Measurements from ENCODE around the gene PPP2R5C.

PPP2R5C gene

GRCh38 chr14:101884089-101884933, 122.8 kb downstream of the PPP2R5C start:
- H3K4me3 ChIP-seq (ENCODE audit: low read length) = no peak overlapping the region
- TF ChIP-seq, protein P1, sequence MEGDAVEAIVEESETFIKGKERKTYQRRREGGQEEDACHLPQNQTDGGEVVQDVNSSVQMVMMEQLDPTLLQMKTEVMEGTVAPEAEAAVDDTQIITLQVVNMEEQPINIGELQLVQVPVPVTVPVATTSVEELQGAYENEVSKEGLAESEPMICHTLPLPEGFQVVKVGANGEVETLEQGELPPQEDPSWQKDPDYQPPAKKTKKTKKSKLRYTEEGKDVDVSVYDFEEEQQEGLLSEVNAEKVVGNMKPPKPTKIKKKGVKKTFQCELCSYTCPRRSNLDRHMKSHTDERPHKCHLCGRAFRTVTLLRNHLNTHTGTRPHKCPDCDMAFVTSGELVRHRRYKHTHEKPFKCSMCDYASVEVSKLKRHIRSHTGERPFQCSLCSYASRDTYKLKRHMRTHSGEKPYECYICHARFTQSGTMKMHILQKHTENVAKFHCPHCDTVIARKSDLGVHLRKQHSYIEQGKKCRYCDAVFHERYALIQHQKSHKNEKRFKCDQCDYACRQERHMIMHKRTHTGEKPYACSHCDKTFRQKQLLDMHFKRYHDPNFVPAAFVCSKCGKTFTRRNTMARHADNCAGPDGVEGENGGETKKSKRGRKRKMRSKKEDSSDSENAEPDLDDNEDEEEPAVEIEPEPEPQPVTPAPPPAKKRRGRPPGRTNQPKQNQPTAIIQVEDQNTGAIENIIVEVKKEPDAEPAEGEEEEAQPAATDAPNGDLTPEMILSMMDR (conservative IDR thresholded peaks at IDR 0.05; ENCODE audit: low read length) = no peak
- DNase-seq (ENCODE audit: low read depth) = no peak

DNA sequence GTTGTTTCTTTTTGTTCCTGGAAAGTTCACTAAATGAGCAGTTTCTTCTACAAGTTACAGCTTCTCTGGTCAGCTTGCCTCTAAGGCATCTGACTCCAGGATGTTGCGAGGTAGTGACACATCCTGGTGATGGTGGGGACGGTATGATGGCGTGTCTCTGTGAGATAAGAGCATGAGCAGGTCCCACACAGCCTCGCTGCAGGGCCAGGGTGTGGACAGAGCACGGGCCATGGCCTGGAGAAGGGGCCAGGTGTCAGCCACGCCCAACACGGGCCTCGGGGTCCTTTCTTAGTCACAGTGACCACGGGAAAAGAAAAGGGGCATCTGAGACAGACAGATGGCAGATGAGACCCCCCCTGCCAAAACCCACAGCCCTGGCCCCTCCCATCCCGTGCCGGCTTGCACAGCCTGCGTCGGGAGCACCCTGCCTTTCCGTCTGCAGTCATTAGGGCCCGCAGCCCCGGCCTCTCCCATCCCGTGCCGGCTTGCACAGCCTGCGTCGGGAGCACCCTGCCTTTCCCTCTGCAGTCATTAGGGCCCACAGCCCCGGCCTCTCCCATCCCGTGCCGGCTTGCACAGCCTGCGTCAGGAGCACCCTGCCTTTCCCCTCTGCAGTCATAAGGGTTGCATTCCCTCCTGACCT, 123.5 kb downstream of the PPP2R5C start:
- TF ChIP-seq, protein P1 (conservative IDR thresholded peaks at IDR 0.05; ENCODE audit: low read length) = no peak
- no peak for DNase-seq (ENCODE audit: low read depth)
- H3K4me3 ChIP-seq (ENCODE audit: low read length) = no peak overlapping the region

DNA sequence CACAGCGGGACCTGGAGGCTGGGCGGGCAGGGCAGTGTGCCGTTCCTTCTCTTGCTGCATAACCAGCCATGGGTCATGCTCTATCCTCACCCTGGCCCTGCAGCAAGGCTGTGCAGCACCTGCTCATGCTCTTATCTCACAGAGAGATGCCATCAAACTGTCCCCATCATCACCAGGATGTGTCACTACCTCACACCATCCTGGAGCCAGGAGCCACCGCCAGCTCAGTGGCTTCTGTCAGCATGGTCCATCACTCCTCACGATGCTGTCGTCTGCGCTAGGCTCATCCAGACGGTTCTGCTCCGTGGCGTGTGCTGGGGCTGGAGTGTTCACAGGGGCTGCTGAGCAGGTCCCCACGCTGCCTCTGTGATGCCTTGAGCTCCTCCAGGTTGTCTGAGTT, 125.7 kb downstream of the PPP2R5C start:
- no peak overlapping the region for H3K4me3 ChIP-seq (ENCODE audit: low read length)
- DNase-seq (ENCODE audit: low read depth) = no peak
- TF ChIP-seq, protein P1 (conservative IDR thresholded peaks at IDR 0.05; ENCODE audit: low read length) = no peak

- no peak for DNase-seq (ENCODE audit: low read depth)
- no peak overlapping the region for H3K4me3 ChIP-seq (ENCODE audit: low read length)
- TF ChIP-seq, protein P1 (conservative IDR thresholded peaks at IDR 0.05; ENCODE audit: low read length) = no peak
These were observed 126.7 kb downstream of the PPP2R5C start for GRCh38 chr14:101888182-101888581.

GRCh38 chr14:101889366-101889765, 127.9 kb downstream of the PPP2R5C start:
- DNase-seq (ENCODE audit: low read depth) = no peak
- no peak overlapping the region for H3K4me3 ChIP-seq (ENCODE audit: low read length)
- TF ChIP-seq, protein P1 (conservative IDR thresholded peaks at IDR 0.05; ENCODE audit: low read length) = no peak

- peak; percentile 79 for DNase-seq (ENCODE audit: low read depth)
- H3K4me3 ChIP-seq (ENCODE audit: low read length) = no peak overlapping the region
- TF ChIP-seq, protein P1 (conservative IDR thresholded peaks at IDR 0.05; ENCODE audit: low read length) = peak; percentile 36
These were observed 128.4 kb downstream of the PPP2R5C start for GRCh38 chr14:101889898-101890297.

DNA sequence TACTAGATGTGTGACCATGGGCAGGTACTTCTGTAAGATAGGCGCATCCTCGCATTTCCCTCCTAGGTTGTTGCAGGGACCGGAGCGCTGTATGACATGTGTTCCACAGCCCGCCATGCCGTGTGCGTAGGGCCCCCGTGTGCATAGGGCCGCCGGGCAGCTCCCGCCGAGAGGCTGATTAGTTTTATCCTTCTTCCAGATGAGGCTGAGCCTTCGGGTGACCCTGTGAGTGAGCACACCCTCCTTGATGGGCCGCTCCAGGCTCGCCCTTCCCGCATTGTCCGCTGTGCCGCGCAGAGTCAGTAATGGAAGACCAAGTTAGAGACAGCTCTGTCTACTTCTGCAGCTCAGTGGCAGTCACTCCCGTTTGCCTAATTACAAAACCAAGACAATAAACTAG, 130.0 kb downstream of the PPP2R5C start:
- H3K4me3 ChIP-seq (ENCODE audit: low read length) = no peak overlapping the region
- TF ChIP-seq, protein P1 (conservative IDR thresholded peaks at IDR 0.05; ENCODE audit: low read length) = no peak
- DNase-seq (ENCODE audit: low read depth) = no peak
